Subcutaneous preadipocyte (primary cell): Measurements from ENCODE around the gene WDR55. TPM values are rescaled to one million over a fixed set of nuclear protein-coding genes. Genes with fewer than 3 reads are reported as not detected.
A peak's percentile ranks its signal among the peaks of the same experiment; 100 is the strongest.

Source experiments
- small RNA-seq: library from RNA; depleted of rRNA; stranded (forward); fragments of <200 nt; gene quantifications from one replicate; pipeline ENCODE3, GENCODE V24; 2012
- total RNA-seq: library from RNA; depleted of rRNA; stranded (reverse); fragments of >200 nt; gene quantifications from 2 replicates; pipeline ENCODE4 v1.2.3, GENCODE V29; 2012

Gene WDR55
- total RNA-seq, result 36.0 and 44.0 TPM in 2 replicates

GRCh38 chr5:140664359-140665119, at the start of gene WDR55:
TSS of gene WDR55 (plus strand) at chr5:140664904. CDS start at chr5:140664913, 9 bp downstream.

GRCh38 chr5:140633021-140633471, 31.7 kb upstream of the WDR55 start, which contains the start of gene CD14:
TSS of gene CD14 (minus strand) at chr5:140633175. CDS start at chr5:140633071, 104 bp downstream.

GRCh38 chr5:140639148-140639981, 25.3 kb upstream of the WDR55 start, which contains the start of gene TMCO6:
TSS of gene TMCO6 (plus strand) at chr5:140639451. CDS start at chr5:140639528, 77 bp downstream.

GRCh38 chr5:140673187-140673976, 8.7 kb downstream of the WDR55 start, which contains the start of gene DND1:
TSS of gene DND1 (minus strand) at chr5:140673576. CDS start at chr5:140673542, 34 bp downstream.

GRCh38 chr5:140690941-140691924, 26.5 kb downstream of the WDR55 start, which contains the start of the genes HARS1 and HARS2:
TSS of gene HARS1 (minus strand) at chr5:140691370. CDS start at chr5:140691304, 66 bp downstream.
TSS of gene HARS2 (plus strand) at chr5:140691455. CDS start at chr5:140691649, 194 bp downstream.

GRCh38 chr5:140700177-140701144, 35.8 kb downstream of the WDR55 start, which contains the start of gene ZMAT2:
TSS of gene ZMAT2 (plus strand) at chr5:140700447. CDS start at chr5:140700461, 14 bp downstream.

Small RNAs within 50 kb of the gene (small RNA-seq; reads per million reads assigned to genes)
- 24.6 reads per million, percentile 97 among the genes with 10 or more reads in this experiment for gene VTRNA1-1
- 21.3 reads per million, percentile 97 among the genes with 10 or more reads in this experiment for gene VTRNA1-2

Other genes starting within 250 kb of the WDR55 start
- 0.39 and 2.6 TPM in 2 replicates for gene EIF4EBP3, start 117.2 kb upstream of the WDR55 start, total RNA-seq
- gene SRA1, start 107.4 kb upstream of the WDR55 start, total RNA-seq, result 27.6 and 34.8 TPM in 2 replicates
- 9.8 and 12.5 TPM in 2 replicates for gene APBB3, start 100.3 kb upstream of the WDR55 start, total RNA-seq
- 9.9 and 13.5 TPM in 2 replicates for gene SLC35A4, start 100.1 kb upstream of the WDR55 start, total RNA-seq
- 0.73 and 0.98 TPM in 2 replicates for gene CD14, start 31.7 kb upstream of the WDR55 start, total RNA-seq
- gene TMCO6, start 25.5 kb upstream of the WDR55 start, total RNA-seq, result 19.8 and 21.7 TPM in 2 replicates
- gene NDUFA2, start 17.3 kb upstream of the WDR55 start, total RNA-seq, result 30.7 and 38.9 TPM in 2 replicates
- gene IK, start 17.1 kb upstream of the WDR55 start, total RNA-seq, result 63.3 and 79.4 TPM in 2 replicates
- gene DND1, start 8.7 kb downstream of the WDR55 start, total RNA-seq, result under 0.01 and 0.39 TPM in 2 replicates
- gene HARS1, start 26.5 kb downstream of the WDR55 start, total RNA-seq, result 50.0 and 54.3 TPM in 2 replicates
- 22.4 and 23.1 TPM in 2 replicates for gene HARS2, start 26.6 kb downstream of the WDR55 start, total RNA-seq
- gene ZMAT2, start 35.5 kb downstream of the WDR55 start, total RNA-seq, result 24.2 and 28.7 TPM in 2 replicates
- gene PCDHA1, start 121.2 kb downstream of the WDR55 start, total RNA-seq, result under 0.01 TPM in 1 of 2 replicates, not detected in the other
- not detected in 2 replicates for gene PCDHA2, start 129.9 kb downstream of the WDR55 start, total RNA-seq
- under 0.01 TPM in 2 replicates for gene PCDHA3, start 136.2 kb downstream of the WDR55 start, total RNA-seq
- under 0.01 TPM in 1 of 2 replicates, not detected in the other for gene PCDHA4, start 142.2 kb downstream of the WDR55 start, total RNA-seq
- under 0.01 TPM in 1 of 2 replicates, not detected in the other for gene PCDHA5, start 156.7 kb downstream of the WDR55 start, total RNA-seq
- under 0.01 and 0.37 TPM in 2 replicates for gene PCDHA6, start 163.1 kb downstream of the WDR55 start, total RNA-seq
- gene PCDHA7, start 169.4 kb downstream of the WDR55 start, total RNA-seq, result under 0.01 and 0.37 TPM in 2 replicates
- gene PCDHA8, start 176.3 kb downstream of the WDR55 start, total RNA-seq, result not detected in 2 replicates
- gene PCDHA9, start 183.5 kb downstream of the WDR55 start, total RNA-seq, result under 0.01 TPM in 2 replicates
- under 0.01 TPM in 2 replicates for gene PCDHA10, start 191.0 kb downstream of the WDR55 start, total RNA-seq
- under 0.01 TPM in 1 of 2 replicates, not detected in the other for gene PCDHA11, start 204.1 kb downstream of the WDR55 start, total RNA-seq
- not detected in 2 replicates for gene PCDHA12, start 210.4 kb downstream of the WDR55 start, total RNA-seq
- gene PCDHA13, start 217.2 kb downstream of the WDR55 start, total RNA-seq, result not detected in 2 replicates